ENCODE results near the gene ANKS6. TPM values are rescaled to one million over a fixed set of nuclear protein-coding genes. Genes with fewer than 3 reads are reported as not detected.

Gene ANKS6
- total and polyA plus RNA-seq, 9 donors, result 10.2 to 17.1 (median 14.2) TPM

- Histone ChIP-seq H3K9me3 (replicated peaks; ENCODE audit: control insufficient read depth, low read depth, low read length) (peaks cover 3% of the 10 kb centered on the region), H3K4me1 (ENCODE audit: control insufficient read depth, insufficient read depth, low read length) (no peaks in the 10 kb centered on the region), H3K27ac (ENCODE audit: low read length) (no peak overlapping the region), H3K4me3 (ENCODE audit: low read length) (no peak overlapping the region), H3K27me3 (ENCODE audit: control insufficient read depth, insufficient read depth, low read length) (no peaks in the 10 kb centered on the region), H3K36me3 (ENCODE audit: control insufficient read depth, insufficient read depth, low read length) (peaks cover 14% of the 10 kb centered on the region)
- no peak for DNase-seq
Observed at GRCh38 chr9:98760231-98760630, 36.1 kb downstream of the ANKS6 start.

DNA sequence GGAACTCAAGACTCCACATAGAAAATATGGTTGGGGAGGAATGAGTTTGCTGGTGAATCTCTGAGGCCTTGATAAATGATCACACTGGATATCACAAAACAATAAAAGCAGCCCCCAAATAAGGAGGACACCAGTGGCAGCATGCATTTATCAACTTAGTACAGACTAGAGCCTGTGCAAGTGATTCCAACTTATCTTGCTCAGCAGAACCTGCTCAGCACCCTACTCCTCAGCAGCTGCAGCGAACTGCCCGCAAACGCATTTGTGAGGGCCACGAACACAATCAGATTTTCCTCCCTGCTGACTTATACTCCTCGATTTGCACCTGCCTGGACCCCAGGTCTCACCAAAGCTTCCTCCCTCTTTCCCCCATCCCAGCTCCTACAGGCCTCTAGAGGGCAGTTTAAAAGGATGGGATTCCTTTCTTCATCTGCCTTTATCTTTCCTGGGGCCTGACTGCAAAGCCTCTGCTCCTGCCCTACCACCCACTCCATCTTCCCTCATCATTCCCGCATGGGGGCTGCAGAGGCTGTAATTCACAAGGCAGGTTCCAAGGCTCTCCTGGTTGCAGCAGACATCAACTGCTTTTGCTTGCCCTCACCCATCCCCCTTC is 41.2 kb downstream of the ANKS6 start:
- Histone ChIP-seq H3K9me3 (replicated peaks; ENCODE audit: control insufficient read depth, low read depth, low read length) (peaks cover 3% of the 10 kb centered on the region), H3K4me3 (ENCODE audit: low read length) (no peak overlapping the region), H3K36me3 (ENCODE audit: control insufficient read depth, insufficient read depth, low read length) (peaks cover 39% of the 10 kb centered on the region), H3K4me1 (ENCODE audit: control insufficient read depth, insufficient read depth, low read length) (no peaks in the 10 kb centered on the region), H3K27ac (ENCODE audit: low read length) (no peak overlapping the region), H3K27me3 (ENCODE audit: control insufficient read depth, insufficient read depth, low read length) (no peaks in the 10 kb centered on the region)
- 85% methylated on average over 5 of the region's 6 CpGs for WGBS (ENCODE audit: insufficient coverage)
- no peak for DNase-seq

DNA sequence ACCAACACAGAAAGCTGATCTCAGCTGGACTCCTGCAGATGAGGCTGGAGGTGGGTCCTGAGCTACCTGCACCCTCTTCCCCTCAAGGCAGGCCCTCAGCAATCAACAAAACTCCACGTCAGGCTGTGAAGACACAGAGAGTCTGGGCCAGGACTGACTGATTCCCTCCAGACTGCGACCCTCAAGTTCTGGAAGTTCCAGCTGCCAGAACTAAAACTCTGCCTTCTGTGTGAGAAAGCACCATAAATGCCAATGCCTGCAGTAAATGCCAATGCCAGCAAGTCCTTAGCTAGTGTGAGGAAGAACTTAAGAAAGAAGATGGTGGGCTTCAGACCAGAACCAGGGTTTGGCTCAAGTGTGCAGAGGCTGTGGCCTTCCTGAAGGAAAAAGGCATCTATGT is 45.1 kb downstream of the ANKS6 start:
- no peak for DNase-seq
- Histone ChIP-seq H3K4me3 (ENCODE audit: low read length) (no peak overlapping the region), H3K27ac (ENCODE audit: low read length) (no peak overlapping the region), H3K9me3 (replicated peaks; ENCODE audit: control insufficient read depth, low read depth, low read length) (no peaks in the 10 kb centered on the region), H3K4me1 (ENCODE audit: control insufficient read depth, insufficient read depth, low read length) (no peaks in the 10 kb centered on the region), H3K36me3 (ENCODE audit: control insufficient read depth, insufficient read depth, low read length) (peaks cover 50% of the 10 kb centered on the region), H3K27me3 (ENCODE audit: control insufficient read depth, insufficient read depth, low read length) (no peaks in the 10 kb centered on the region)
- 83% methylated on average over 2 of the region's 2 CpGs for WGBS (ENCODE audit: insufficient coverage)

GRCh38 chr9:98750364-98751060 is 45.8 kb downstream of the ANKS6 start:
- H3K36me3 ChIP-seq (ENCODE audit: control insufficient read depth, insufficient read depth, low read length), result peaks cover 44% of the 10 kb centered on the region
- H3K4me1 ChIP-seq (ENCODE audit: control insufficient read depth, insufficient read depth, low read length), result no peaks in the 10 kb centered on the region
- WGBS (ENCODE audit: insufficient coverage), result no CpG with 5 or more reads among the region's 5 CpGs
- no peak for DNase-seq
- H3K4me3 ChIP-seq (ENCODE audit: low read length), result no peak overlapping the region
- H3K27ac ChIP-seq (ENCODE audit: low read length), result no peak overlapping the region
- H3K27me3 ChIP-seq (ENCODE audit: control insufficient read depth, insufficient read depth, low read length), result no peaks in the 10 kb centered on the region
- H3K9me3 ChIP-seq (replicated peaks; ENCODE audit: control insufficient read depth, low read depth, low read length), result no peaks in the 10 kb centered on the region

DNA sequence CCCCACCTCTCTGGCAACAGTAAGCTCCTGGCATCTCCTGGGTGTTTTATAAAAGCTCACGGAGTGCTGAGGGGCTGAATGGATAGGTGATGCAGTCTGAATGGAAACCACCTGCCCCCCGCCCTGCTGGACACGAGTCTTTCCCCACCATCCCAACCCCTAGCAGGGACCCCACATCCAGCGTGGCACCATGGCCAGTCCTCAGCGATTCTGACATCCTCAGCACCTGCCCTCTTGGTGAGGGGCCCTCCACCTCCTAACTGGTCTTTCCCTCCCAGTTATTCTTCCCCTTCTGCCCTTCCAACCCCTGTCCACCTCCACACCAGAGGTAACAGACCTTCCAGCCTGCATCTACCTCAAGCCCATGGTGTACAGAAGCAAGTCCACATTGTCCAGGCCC is 48.9 kb downstream of the ANKS6 start:
- Histone ChIP-seq H3K4me3 (ENCODE audit: low read length) (no peak overlapping the region), H3K4me1 (ENCODE audit: control insufficient read depth, insufficient read depth, low read length) (no peaks in the 10 kb centered on the region), H3K27ac (ENCODE audit: low read length) (no peak overlapping the region), H3K36me3 (ENCODE audit: control insufficient read depth, insufficient read depth, low read length) (peaks cover 41% of the 10 kb centered on the region), H3K9me3 (replicated peaks; ENCODE audit: control insufficient read depth, low read depth, low read length) (no peaks in the 10 kb centered on the region), H3K27me3 (ENCODE audit: control insufficient read depth, insufficient read depth, low read length) (no peaks in the 10 kb centered on the region)
- 85% methylated on average over 4 of the region's 5 CpGs for WGBS (ENCODE audit: insufficient coverage)
- DNase-seq, result no peak

GRCh38 chr9:98745470-98745869 is 50.9 kb downstream of the ANKS6 start:
- no peak for DNase-seq
- Histone ChIP-seq H3K27ac (ENCODE audit: low read length) (no peak overlapping the region), H3K4me1 (ENCODE audit: control insufficient read depth, insufficient read depth, low read length) (no peaks in the 10 kb centered on the region), H3K4me3 (ENCODE audit: low read length) (no peak overlapping the region), H3K27me3 (ENCODE audit: control insufficient read depth, insufficient read depth, low read length) (no peaks in the 10 kb centered on the region), H3K36me3 (ENCODE audit: control insufficient read depth, insufficient read depth, low read length) (peaks cover 36% of the 10 kb centered on the region), H3K9me3 (replicated peaks; ENCODE audit: control insufficient read depth, low read depth, low read length) (no peaks in the 10 kb centered on the region)
- WGBS (ENCODE audit: insufficient coverage), result 73% methylated on average over 3 of the region's 7 CpGs

GRCh38 chr9:98743818-98744611 is 52.3 kb downstream of the ANKS6 start:
- no peaks in the 10 kb centered on the region for H3K27me3 ChIP-seq (ENCODE audit: control insufficient read depth, insufficient read depth, low read length)
- 97% methylated on average over 4 of the region's 14 CpGs for WGBS (ENCODE audit: insufficient coverage)
- no peak for DNase-seq
- peaks cover 29% of the 10 kb centered on the region for H3K36me3 ChIP-seq (ENCODE audit: control insufficient read depth, insufficient read depth, low read length)
- H3K4me3 ChIP-seq (ENCODE audit: low read length), result no peak overlapping the region
- H3K4me1 ChIP-seq (ENCODE audit: control insufficient read depth, insufficient read depth, low read length), result no peaks in the 10 kb centered on the region
- H3K9me3 ChIP-seq (replicated peaks; ENCODE audit: control insufficient read depth, low read depth, low read length), result no peaks in the 10 kb centered on the region
- no peak overlapping the region for H3K27ac ChIP-seq (ENCODE audit: low read length)

- 81% methylated on average over 2 of the region's 2 CpGs for WGBS (ENCODE audit: insufficient coverage)
- Histone ChIP-seq H3K27ac (ENCODE audit: low read length) (no peak overlapping the region), H3K4me1 (ENCODE audit: control insufficient read depth, insufficient read depth, low read length) (no peaks in the 10 kb centered on the region), H3K4me3 (ENCODE audit: low read length) (no peak overlapping the region), H3K27me3 (ENCODE audit: control insufficient read depth, insufficient read depth, low read length) (no peaks in the 10 kb centered on the region), H3K36me3 (ENCODE audit: control insufficient read depth, insufficient read depth, low read length) (peaks cover 25% of the 10 kb centered on the region), H3K9me3 (replicated peaks; ENCODE audit: control insufficient read depth, low read depth, low read length) (peaks cover 3% of the 10 kb centered on the region)
- DNase-seq, result no peak
Observed at GRCh38 chr9:98743329-98743728, 53.0 kb downstream of the ANKS6 start.

- Histone ChIP-seq H3K36me3 (ENCODE audit: control insufficient read depth, insufficient read depth, low read length) (peaks cover 20% of the 10 kb centered on the region), H3K27me3 (ENCODE audit: control insufficient read depth, insufficient read depth, low read length) (no peaks in the 10 kb centered on the region), H3K4me1 (ENCODE audit: control insufficient read depth, insufficient read depth, low read length) (no peaks in the 10 kb centered on the region), H3K4me3 (ENCODE audit: low read length) (no peak overlapping the region), H3K9me3 (replicated peaks; ENCODE audit: control insufficient read depth, low read depth, low read length) (peaks cover 3% of the 10 kb centered on the region), H3K27ac (ENCODE audit: low read length) (no peak overlapping the region)
- WGBS (ENCODE audit: insufficient coverage), result 82% methylated on average over 5 of the region's 10 CpGs
- no peak for DNase-seq
Observed at GRCh38 chr9:98742325-98743280, 53.8 kb downstream of the ANKS6 start.

Measured in muscle of leg (tissue), 11 donors.